IPS-18a (cell line): Measurements from ENCODE around the gene ABLIM2.
"Not testable (repeated sequence)": the region's sequence is repeated elsewhere in the genome, so short reads cannot be mapped to it uniquely, and the experiment has no call there.

Source experiments
- H3K27ac ChIP-seq: one replicate; pipeline ENCODE4 v1.5.1; 2013; ENCODE audit warnings: low read length
- H3K27me3 ChIP-seq: one replicate; pipeline ENCODE4 v1.6.1; 2013; ENCODE audit warnings: mild to moderate bottlenecking, low read length; ENCODE audit not compliant: control insufficient read depth, insufficient read depth
- H3K36me3 ChIP-seq: one replicate; pipeline ENCODE4 v1.6.1; 2013; ENCODE audit warnings: low read depth, low read length; ENCODE audit not compliant: control insufficient read depth
- H3K4me1 ChIP-seq: one replicate; pipeline ENCODE4 v1.6.1; 2013; ENCODE audit warnings: low read depth, low read length; ENCODE audit not compliant: control insufficient read depth
- H3K4me3 ChIP-seq: one replicate; pipeline ENCODE4 v1.5.1; 2013; ENCODE audit warnings: low read length
- H3K9ac ChIP-seq: one replicate; pipeline ENCODE4 v1.6.1; 2013; ENCODE audit warnings: mild to moderate bottlenecking, low read length, moderate library complexity
- H3K9me3 ChIP-seq: one replicate; pipeline ENCODE4 v1.6.1; 2013; ENCODE audit warnings: low read depth, low read length; ENCODE audit not compliant: control insufficient read depth

ABLIM2 gene

DNA sequence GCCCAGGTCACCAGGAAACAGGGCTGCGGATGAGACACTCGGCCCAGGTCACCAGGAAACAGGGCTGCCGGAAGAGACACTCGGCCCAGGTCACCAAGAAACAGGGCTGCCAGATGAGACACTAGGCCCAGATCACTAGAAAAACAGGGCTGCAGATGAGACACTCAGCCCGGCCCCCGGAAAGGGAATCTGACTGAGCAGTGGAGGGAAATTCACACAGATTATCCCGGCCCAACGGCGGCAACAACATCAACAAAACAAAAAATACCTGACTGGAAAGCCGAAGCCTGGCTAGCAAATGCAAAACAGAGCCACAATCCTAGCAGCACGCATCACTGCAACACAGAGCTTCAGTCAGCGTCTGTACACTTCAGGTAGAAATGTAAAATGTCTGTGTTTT, 239.6 kb downstream of the ABLIM2 start:
- Histone ChIP-seq H3K36me3 (no peaks in the 10 kb centered on the region), H3K9ac (no peak overlapping the region), H3K4me3 (no peak overlapping the region), H3K27me3 (no peaks in the 10 kb centered on the region), H3K9me3 (no peaks in the 10 kb centered on the region), H3K27ac (no peak overlapping the region), H3K4me1 (peaks cover 5% of the 10 kb centered on the region)

GRCh38 chr4:7918187-7918586, 240.4 kb downstream of the ABLIM2 start:
- H3K4me1 ChIP-seq, result not testable (repeated sequence)

GRCh38 chr4:7917669-7918068, 240.9 kb downstream of the ABLIM2 start:
- Histone ChIP-seq H3K36me3 (no peaks in the 10 kb centered on the region), H3K27me3 (no peaks in the 10 kb centered on the region), H3K4me1 (peaks cover 5% of the 10 kb centered on the region), H3K9me3 (no peaks in the 10 kb centered on the region), H3K27ac (no peak overlapping the region), H3K9ac (no peak overlapping the region), H3K4me3 (no peak overlapping the region)

More at GRCh38 chr4:7918187-7918586, 240.4 kb downstream of the ABLIM2 start:
- not testable (repeated sequence) for H3K9me3 ChIP-seq, H3K9ac ChIP-seq, H3K27me3 ChIP-seq, H3K4me3 ChIP-seq, H3K36me3 ChIP-seq, H3K27ac ChIP-seq

- no peaks in the 10 kb centered on the region for H3K9me3 ChIP-seq
- H3K4me1 ChIP-seq, result peaks cover 19% of the 10 kb centered on the region
- H3K36me3 ChIP-seq, result no peaks in the 10 kb centered on the region
- no peak overlapping the region for H3K27ac ChIP-seq
- H3K4me3 ChIP-seq, result no peak overlapping the region
- no peak overlapping the region for H3K9ac ChIP-seq
- H3K27me3 ChIP-seq, result no peaks in the 10 kb centered on the region
Measured at GRCh38 chr4:7915875-7916242, 242.8 kb downstream of the ABLIM2 start.
